Measurements from ENCODE around the gene CCDC198.

DNA sequence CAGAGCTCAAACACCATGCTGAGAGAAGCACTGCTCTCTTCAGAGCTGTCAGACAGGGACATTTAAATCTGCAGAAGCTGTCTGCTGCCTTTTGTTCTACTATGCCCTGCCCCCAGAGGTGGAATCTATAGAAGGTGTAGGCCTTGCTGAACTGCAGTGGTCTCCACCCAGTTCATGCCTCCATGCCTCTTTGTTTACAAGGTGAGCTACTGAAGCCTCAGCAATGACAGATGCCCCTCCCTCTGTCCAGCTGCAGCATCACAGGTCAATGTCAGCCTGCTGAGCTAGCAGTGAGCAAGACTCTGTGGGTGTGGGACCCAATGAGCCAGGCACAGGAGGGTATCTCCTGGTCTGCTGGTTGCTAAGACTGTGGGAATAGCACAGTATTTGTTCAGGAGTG is 25.4 kb upstream of the CCDC198 start:
- TF ChIP-seq POLR2AphosphoS5 (IDR thresholded peaks at IDR 0.05) (no peak), POLR2A (IDR thresholded peaks at IDR 0.05) (no peak)

Data from suprapubic skin (tissue), 4 donors.